IMR-90 (cell line): ENCODE measurements around the gene AQP12B. TPM values are rescaled to one million over a fixed set of nuclear protein-coding genes. Genes with fewer than 3 reads are reported as not detected.

ENCODE experiments used
- ATAC-seq: fragments of 200-7000 bp; cut with Tn5 transposase; 2 replicates; pipeline ENCODE4 v1.9.1; 2020; ENCODE audit warnings: low read depth, mild to moderate bottlenecking, moderate library complexity
- BruUV-seq: library from RNA; stranded (reverse); fragments of 400-500 nt; replicated peaks from 2 replicates; lab custom pipeline; 2021; lab: Mats Ljungman, UMichigan
- CTCF ChIA-PET: fragments of 300-600 bp; formaldehyde crosslinking; extraction: SDS; loops from one replicate; lab custom pipeline; 2021; ENCODE audit warnings: antibody characterized with exemption; lab: Yijun Ruan, JAX
- POLR2A ChIA-PET: fragments of 300-600 bp; sonication (Branson Sonifier 250); formaldehyde crosslinking; loops from one replicate; lab custom pipeline; 2022; ENCODE audit warnings: antibody characterized with exemption; ENCODE audit not compliant: unreplicated experiment; lab: Charles Lee
- DNase-seq: peaks from one replicate; pipeline ENCODE4 v3.0.0; 2013
- H2AFZ ChIP-seq: replicated peaks from 2 replicates; pipeline ENCODE3; 2013; ENCODE audit warnings: low read length, mild to moderate bottlenecking; ENCODE audit not compliant: poor library complexity
- H2AK5ac ChIP-seq: 2 replicates; pipeline ENCODE4 v1.6.1; 2013; ENCODE audit warnings: low read depth, low read length, inconsistent platforms
- H2AK9ac ChIP-seq: replicated peaks from 2 replicates; pipeline ENCODE3; 2013; ENCODE audit warnings: mild to moderate bottlenecking, low read depth, low read length, moderate library complexity; ENCODE audit not compliant: poor library complexity
- H2BK120ac ChIP-seq: 2 replicates; pipeline ENCODE4 v1.6.1; 2013; ENCODE audit warnings: low read depth, low read length, inconsistent platforms
- H2BK15ac ChIP-seq: 3 replicates; pipeline ENCODE4 v1.6.1; 2013; ENCODE audit warnings: low read depth, low read length, inconsistent platforms
- H2BK20ac ChIP-seq: 2 replicates; pipeline ENCODE4 v1.6.1; 2013; ENCODE audit warnings: low read depth, mild to moderate bottlenecking, inconsistent platforms, low read length, moderate library complexity
- H2BK5ac ChIP-seq: 2 replicates; pipeline ENCODE4 v1.6.1; 2013; ENCODE audit warnings: mild to moderate bottlenecking, low read depth, low read length, inconsistent platforms; ENCODE audit not compliant: poor library complexity, severe bottlenecking
- H3K14ac ChIP-seq: replicated peaks from 2 replicates; pipeline ENCODE4 v1.6.1; 2013; ENCODE audit warnings: low read depth, low read length, inconsistent platforms
- H3K18ac ChIP-seq: 2 replicates; pipeline ENCODE4 v1.6.1; 2013; ENCODE audit warnings: low read depth, low read length, control low read depth
- H3K23ac ChIP-seq: 2 replicates; pipeline ENCODE4 v1.6.1; 2013; ENCODE audit warnings: low read depth, low read length, inconsistent platforms
- H3K27ac ChIP-seq: 2 replicates; pipeline ENCODE4 v1.5.1; 2013; ENCODE audit warnings: mild to moderate bottlenecking, control low read depth, low read length; ENCODE audit not compliant: insufficient read depth
- H3K27me3 ChIP-seq: 2 replicates; pipeline ENCODE4 v1.6.1; 2013; ENCODE audit warnings: low read length; ENCODE audit not compliant: control insufficient read depth, insufficient read depth
- H3K36me3 ChIP-seq: 2 replicates; pipeline ENCODE4 v1.6.1; 2013; ENCODE audit warnings: low read length, mixed read lengths; ENCODE audit not compliant: control insufficient read depth, insufficient read depth
- H3K4ac ChIP-seq: 2 replicates; pipeline ENCODE4 v1.6.1; 2013; ENCODE audit warnings: low read depth, low read length, inconsistent platforms
- H3K4me1 ChIP-seq: 2 replicates; pipeline ENCODE4 v1.6.1; 2013; ENCODE audit warnings: low read length, mixed read lengths; ENCODE audit not compliant: control insufficient read depth, insufficient read depth
- H3K4me2 ChIP-seq: 2 replicates; pipeline ENCODE4 v1.6.1; 2013; ENCODE audit warnings: low read depth, mild to moderate bottlenecking, control low read depth, low read length, moderate library complexity
- H3K4me3 ChIP-seq: 2 replicates; pipeline ENCODE4 v1.5.1; 2013; ENCODE audit warnings: low read depth, mild to moderate bottlenecking, control low read depth, low read length, moderate library complexity; ENCODE audit not compliant: insufficient read depth
- H3K56ac ChIP-seq: 2 replicates; pipeline ENCODE4 v1.6.1; 2013; ENCODE audit warnings: low read length, inconsistent platforms; ENCODE audit not compliant: insufficient read depth; ENCODE audit errors: extremely low read depth
- H3K79me1 ChIP-seq, 2 experiments: 2 replicates each; pipeline ENCODE4 v1.6.1; 2013; ENCODE audit warnings: low read length in 2 of 2, inconsistent platforms in 1 of 2, low read depth in 1 of 2
- H3K9ac ChIP-seq: 2 replicates; pipeline ENCODE4 v1.6.1; 2013; ENCODE audit warnings: low read depth, low read length, control low read depth
- H3K9me1 ChIP-seq: 2 replicates; pipeline ENCODE4 v1.6.1; 2013; ENCODE audit warnings: low read length, inconsistent platforms; ENCODE audit not compliant: insufficient read depth
- H3K9me3 ChIP-seq: 2 replicates; pipeline ENCODE4 v1.6.1; 2013; ENCODE audit warnings: low read length; ENCODE audit not compliant: control insufficient read depth, insufficient read depth
- H4K20me1 ChIP-seq: 2 replicates; pipeline ENCODE4 v1.6.1; 2013; ENCODE audit warnings: low read length, inconsistent platforms; ENCODE audit not compliant: insufficient read depth
- H4K5ac ChIP-seq: 2 replicates; pipeline ENCODE4 v1.6.1; 2013; ENCODE audit warnings: mild to moderate bottlenecking, low read depth, low read length, control low read depth
- H4K8ac ChIP-seq, 2 experiments: 2 replicates each; pipeline ENCODE4 v1.6.1; 2013; ENCODE audit warnings: low read depth in 2 of 2, low read length in 2 of 2, control low read depth in 1 of 2, inconsistent platforms in 1 of 2
- H4K91ac ChIP-seq: 2 replicates; pipeline ENCODE4 v1.6.1; 2013; ENCODE audit warnings: low read depth, low read length, inconsistent platforms; ENCODE audit not compliant: insufficient read depth
- BHLHE40 ChIP-seq: fragments of 150-350 bp; IDR thresholded peaks from 2 replicates; pipeline ENCODE4 v1.6.1; 2016; ENCODE audit warnings: mild to moderate bottlenecking, low read depth, low read length
- CHD1 ChIP-seq: IDR thresholded peaks from 2 replicates; pipeline ENCODE4 v1.6.1; 2012; ENCODE audit warnings: low read depth, low read length, improper control_type of control experiment
- CTCF ChIP-seq: conservative IDR thresholded peaks from 2 replicates; pipeline ENCODE4 v1.5.1; 2012; ENCODE audit warnings: mild to moderate bottlenecking, low read depth, low read length, improper control_type of control experiment
- FOS ChIP-seq: fragments of 150-350 bp; IDR thresholded peaks from 2 replicates; pipeline ENCODE4 v1.6.1; 2016; ENCODE audit warnings: low read depth, low read length
- MXI1 ChIP-seq: IDR thresholded peaks from 2 replicates; pipeline ENCODE4 v1.6.1; 2012; ENCODE audit warnings: low read depth, mild to moderate bottlenecking, low read length, moderate library complexity, borderline replicate concordance
- NFE2L2 ChIP-seq: fragments of 150-350 bp; IDR thresholded peaks from 2 replicates; pipeline ENCODE4 v1.6.1; 2016; ENCODE audit warnings: low read depth, mild to moderate bottlenecking, low read length
- POLR2A ChIP-seq: IDR thresholded peaks from 2 replicates; pipeline ENCODE4 v1.6.1; 2012; ENCODE audit warnings: mild to moderate bottlenecking, low read depth, low read length
- RCOR1 ChIP-seq: IDR thresholded peaks from 2 replicates; pipeline ENCODE4 v1.6.1; 2012; ENCODE audit warnings: mild to moderate bottlenecking, low read length, improper control_type of control experiment; ENCODE audit not compliant: insufficient replicate concordance
- RFX5 ChIP-seq: IDR thresholded peaks from 2 replicates; pipeline ENCODE4 v1.8.0; 2012; ENCODE audit warnings: low read depth, mild to moderate bottlenecking, low read length, moderate library complexity
- SMC3 ChIP-seq: fragments of 150-350 bp; IDR thresholded peaks from 2 replicates; pipeline ENCODE4 v1.6.1; 2016; ENCODE audit warnings: low read depth, mild to moderate bottlenecking, antibody characterized with exemption, low read length, moderate library complexity
- USF2 ChIP-seq: fragments of 150-350 bp; IDR thresholded peaks from 2 replicates; pipeline ENCODE4 v1.6.1; 2017; ENCODE audit warnings: mild to moderate bottlenecking, antibody characterized with exemption, low read length, low read depth
- WGBS, 2 experiments: methylation state at CpG; one replicate each; pipeline versions ENCODE4 v1.1.5 to v1.1.7; 2013; ENCODE audit warnings: missing lambda C conversion rate in 2 of 2; ENCODE audit not compliant: insufficient read length in 1 of 2; ENCODE audit errors: extremely low coverage in 2 of 2; 5-methylcytosine and 5-hydroxymethylcytosine counted together
- dilution Hi-C: fragments of 300-500 bp; cut with HindIII; formaldehyde crosslinking; loops from one replicate; pipeline ENCODE4 v1.14.3; 2018; ENCODE audit warnings: low sequenced_read_pairs; ENCODE audit not compliant: unreplicated experiment
- in situ Hi-C: fragments of 300-500 bp; cut with MboI; formaldehyde crosslinking; loops from 3 replicates; pipeline ENCODE4 v1.14.3; 2019; ENCODE audit warnings: low sequenced_read_pairs, inconsistent platforms, mixed read lengths
- intact Hi-C: fragments of 100-400 bp; cut with micrococcal nuclease; formaldehyde crosslinking; loops from 2 replicates; pipeline ENCODE4 v1.10.0; 2022
- polyA plus RNA-seq, 3 experiments: library from polyadenylated mRNA; depleted of rRNA; stranded (reverse); fragments of >200 nt; gene quantifications; 2 replicates each; pipeline ENCODE4 v1.2.3, GENCODE V29; 2012; ENCODE audit warnings: low replicate concordance in 1 of 3
- total RNA-seq: library from RNA; depleted of rRNA; stranded (reverse); fragments of >200 nt; gene quantifications from 2 replicates; pipeline ENCODE4 v1.2.3, GENCODE V29; 2012

The AQP12B gene
- total and polyA plus RNA-seq, 2 of the 4 experiments (the other 2 are of a cell fraction), result not detected

- dilution Hi-C loops, result no loop called here
- Histone ChIP-seq H3K9me3 (no peaks in the 10 kb centered on the region), H4K5ac (no peak overlapping the region), H3K4me1 (no peaks in the 10 kb centered on the region), H3K4me3 (no peak overlapping the region), H3K14ac (no peak overlapping the region), H2BK20ac (no peak overlapping the region), H4K91ac (no peak overlapping the region), H3K4me2 (no peak overlapping the region), H2AK9ac (no peak overlapping the region), H3K4ac (no peak overlapping the region), H3K27ac (no peak overlapping the region), H3K27me3 (peaks cover 45% of the 10 kb centered on the region), H3K36me3 (no peaks in the 10 kb centered on the region), H4K8ac (no peak overlapping the region), H3K9ac (no peak overlapping the region), H2AFZ (no peak overlapping the region), H3K23ac (no peak overlapping the region), H3K56ac (no peak overlapping the region), H3K79me1 (no peaks in the 10 kb centered on the region), H3K9me1 (no peaks in the 10 kb centered on the region), H2BK120ac (no peak overlapping the region), H2AK5ac (no peak overlapping the region), H2BK15ac (no peak overlapping the region), H3K18ac (no peak overlapping the region), H2BK5ac (no peak overlapping the region), H4K20me1 (no peaks in the 10 kb centered on the region)
- ATAC-seq, result no peak
- no CpG with 5 or more reads among the region's 7 CpGs for WGBS, 2 experiments
- ChIA-PET POLR2A (no interaction called here), CTCF (no interaction called here)
- no peak for TF ChIP-seq USF2
- TF ChIP-seq CHD1, result no peak
- no peak for TF ChIP-seq NFE2L2
- TF ChIP-seq MXI1, result no peak
- TF ChIP-seq BHLHE40, result no peak
- TF ChIP-seq CTCF, result no peak
- TF ChIP-seq SMC3, result no peak
- no peak for TF ChIP-seq FOS
- TF ChIP-seq RFX5, result no peak
- no peak for TF ChIP-seq POLR2A
- TF ChIP-seq RCOR1, result no peak
- DNase-seq, result no peak
- BruUV-seq, result no TSS peak
- in situ Hi-C loops, result loop anchor here (5.0 kb wide), 1 partner anchor 191 kb away; no protein-coding TSS in a partner anchor
- intact Hi-C loops, result no loop called here
These were observed 25.8 kb upstream of the AQP12B start for GRCh38 chr2:240708457-240708856.
